Right lobe of liver (tissue), 4 donors: ENCODE measurements around the gene CARD8.
"Not testable (repeated sequence)": the region's sequence is repeated elsewhere in the genome, so short reads cannot be mapped to it uniquely, and the experiment has no call there.

Experiments used
- CTCF ChIP-seq, 4 donors: fragments of 200-600 bp in 3 of 4; fragments of 450-650 bp in 1 of 4; IDR thresholded peaks; one replicate each; pipeline versions ENCODE4 v1.5.1 to v1.8.0; 2016 to 2022; ENCODE audit warnings: antibody characterized with exemption in 4 of 4, mild to moderate bottlenecking in 2 of 4
- POLR2A ChIP-seq: fragments of 450-650 bp; IDR thresholded peaks from one replicate; pipeline ENCODE4 v1.6.1; 2017; ENCODE audit warnings: antibody characterized with exemption, mild to moderate bottlenecking
- donor health status: DM: no; HTN: no; CAD: no.
- donor health status: DM: no; HTN: no; CAD: no.
- donor health status: DM: no; HTN: yes; CAD: no.

- TF ChIP-seq CTCF (IDR thresholded peaks at IDR 0.05); POLR2A: not testable (repeated sequence)
Observed at GRCh38 chr19:48220784-48221183, 34.9 kb downstream of the CARD8 start.
